SIG-M5 treated with dmso at 0.1 percent for 504 hours (cell line): ENCODE results near the gene KRAS.
"Not testable (repeated sequence)": the region's sequence is repeated elsewhere in the genome, so short reads cannot be mapped to it uniquely, and the experiment has no call there.

Source experiments
- DNase-seq: peaks from one replicate; lab custom pipeline; 2025; ENCODE audit not compliant: unreplicated experiment; lab: John Stamatoyannopoulos, UW

KRAS gene

DNA sequence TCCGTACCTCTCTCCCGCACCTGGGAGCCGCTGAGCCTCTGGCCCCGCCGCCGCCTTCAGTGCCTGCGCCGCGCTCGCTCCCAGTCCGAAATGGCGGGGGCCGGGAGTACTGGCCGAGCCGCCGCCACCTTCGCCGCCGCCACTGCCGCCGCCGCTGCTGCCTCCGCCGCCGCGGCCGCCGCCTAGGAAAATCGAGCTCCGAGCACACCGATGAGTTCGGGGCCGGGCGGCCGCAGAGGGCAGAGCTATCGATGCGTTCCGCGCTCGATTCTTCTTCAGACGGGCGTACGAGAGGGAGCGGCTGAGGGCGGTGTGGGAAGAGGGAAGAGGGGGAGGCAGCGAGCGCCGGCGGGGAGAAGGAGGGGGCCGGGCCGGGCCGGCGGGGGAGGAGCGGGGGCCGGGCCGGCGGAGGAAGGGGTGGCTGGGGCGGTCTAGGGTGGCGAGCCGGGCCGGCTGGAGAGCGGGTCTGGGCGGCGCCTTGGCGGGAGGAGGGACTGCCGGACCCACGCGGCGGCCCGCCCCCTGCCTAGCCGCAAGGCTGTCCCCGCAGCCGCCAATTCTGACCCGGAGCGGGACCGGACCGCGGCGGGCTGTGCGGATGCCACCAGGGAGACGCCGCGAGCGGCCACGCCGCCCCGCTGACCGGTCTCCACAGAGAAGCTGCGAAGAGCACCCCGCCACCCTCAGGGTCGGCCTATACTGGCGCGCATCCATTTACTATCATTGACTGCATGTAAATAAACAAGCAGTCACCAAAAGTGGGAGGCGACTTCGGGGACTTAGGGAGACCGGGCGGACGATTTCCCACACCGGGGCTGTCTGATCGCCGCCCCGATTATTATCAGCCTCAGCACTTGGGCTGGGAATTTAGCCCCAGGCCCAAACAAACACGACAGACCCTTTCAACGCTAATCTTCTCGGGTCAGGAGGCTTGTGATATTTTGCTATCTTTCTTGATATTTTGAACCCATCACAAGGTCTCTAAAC lies at the start of gene KRAS:
Gene KRAS (minus strand): TSS at position 186 of the 987 bp plus-strand sequence.
- DNase-seq: peak; percentile 95

DNA sequence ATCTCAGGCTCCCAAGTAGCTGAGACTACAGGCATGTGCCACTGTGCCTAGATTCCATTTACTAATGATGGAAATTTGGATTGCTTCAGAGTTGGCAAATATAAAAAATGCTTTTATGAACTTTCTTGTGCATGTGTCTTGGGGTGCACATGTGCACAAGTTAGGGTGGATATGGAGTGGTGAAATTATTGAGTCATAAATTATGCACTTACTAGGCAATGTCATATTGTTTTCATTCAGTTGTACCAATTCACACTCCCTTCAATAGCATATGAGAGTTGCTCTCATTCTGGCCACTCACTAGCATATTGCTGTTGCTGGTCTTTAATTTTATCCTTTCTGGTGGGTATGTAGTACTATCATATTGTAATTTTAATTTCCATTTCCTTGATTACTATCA lies 45.7 kb upstream of the KRAS start:
- DNase-seq: no peak

GRCh38 chr12:25295361-25295760 lies 44.6 kb upstream of the KRAS start:
- DNase-seq: no peak

GRCh38 chr12:25293653-25294052 lies 42.9 kb upstream of the KRAS start:
- DNase-seq: no peak

DNA sequence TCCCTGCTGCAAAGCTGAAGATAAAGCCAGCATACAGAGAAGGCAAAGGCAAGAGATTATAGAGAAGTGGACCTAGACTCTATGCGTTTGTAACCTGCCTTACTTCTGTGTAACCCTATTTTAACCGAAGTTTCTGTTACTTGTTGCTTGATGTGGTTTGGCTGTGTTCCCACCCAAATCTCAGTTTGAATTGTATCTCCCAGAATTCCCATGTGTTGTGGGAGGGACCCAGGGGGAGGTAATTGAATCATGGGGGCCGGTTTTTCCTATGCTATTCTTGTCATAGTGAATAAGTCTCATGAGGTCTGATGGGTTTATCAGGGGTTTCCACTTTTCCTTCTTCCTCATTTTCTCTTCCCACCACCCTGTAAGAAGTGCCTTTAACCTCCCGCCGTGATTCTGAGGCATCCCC lies 42.1 kb upstream of the KRAS start:
- DNase-seq: not testable (repeated sequence)

- no peak for DNase-seq
Observed at GRCh38 chr12:25287610-25288009, 36.9 kb upstream of the KRAS start.

DNA sequence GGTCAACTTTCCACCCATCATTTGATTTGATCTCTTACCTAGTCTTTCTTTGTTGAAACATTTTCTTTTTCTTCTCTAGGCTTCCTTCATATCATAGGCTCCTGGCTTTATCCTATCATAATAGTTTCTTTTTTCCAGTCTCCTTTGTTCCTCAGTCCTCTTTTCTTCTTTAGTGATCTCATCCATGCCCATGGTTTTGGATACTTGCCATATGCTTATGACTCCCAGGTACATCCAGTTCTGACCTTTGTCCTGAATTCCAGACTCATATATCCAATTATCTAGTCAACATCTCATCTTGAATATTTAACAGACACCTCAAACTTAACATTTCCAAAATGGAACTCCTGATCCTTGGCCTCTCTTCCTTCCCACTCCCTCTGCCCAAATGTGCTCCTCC lies 36.1 kb upstream of the KRAS start:
- DNase-seq: no peak

DNA sequence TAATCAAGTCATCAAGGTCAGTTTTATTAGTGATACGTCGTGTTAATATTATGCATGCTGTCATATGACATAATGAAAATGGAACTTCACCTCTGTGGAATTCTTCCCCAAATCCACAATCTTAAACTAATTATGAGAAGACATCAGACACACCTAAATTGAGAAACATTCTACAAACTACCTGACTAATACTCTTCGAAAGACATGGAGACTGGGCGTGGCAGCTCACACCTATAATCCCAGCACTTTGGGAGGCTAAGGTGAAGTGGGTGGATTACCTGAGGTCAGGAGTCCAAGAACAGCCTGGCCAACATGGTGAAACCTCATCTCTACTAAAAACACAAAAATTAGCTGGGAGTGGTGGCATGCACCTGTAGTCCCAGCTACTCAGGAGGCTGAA lies 33.3 kb upstream of the KRAS start:
- no peak for DNase-seq

DNA sequence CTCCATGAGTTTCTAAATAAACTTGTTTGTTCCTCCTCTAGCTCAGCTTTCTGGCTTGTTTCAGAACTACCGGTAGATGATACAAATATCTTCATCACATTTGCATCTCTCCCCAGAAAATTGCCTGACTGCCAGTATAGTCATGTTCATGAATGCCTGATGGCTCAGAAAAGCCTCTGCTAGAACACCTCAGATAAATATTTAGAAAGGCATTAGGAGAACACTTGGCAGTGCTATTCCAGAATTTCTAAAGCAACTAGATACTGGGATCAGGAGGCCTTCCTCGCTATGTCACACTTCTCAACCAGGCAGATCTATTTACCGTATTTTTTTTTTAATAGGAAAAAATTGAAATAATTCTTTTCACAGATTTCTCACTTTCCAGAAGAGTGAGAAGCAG lies 32.3 kb upstream of the KRAS start:
- no peak for DNase-seq

GRCh38 chr12:25280082-25280481 lies 29.4 kb upstream of the KRAS start:
- no peak for DNase-seq

GRCh38 chr12:25278269-25278668 lies 27.5 kb upstream of the KRAS start:
- no peak for DNase-seq

DNA sequence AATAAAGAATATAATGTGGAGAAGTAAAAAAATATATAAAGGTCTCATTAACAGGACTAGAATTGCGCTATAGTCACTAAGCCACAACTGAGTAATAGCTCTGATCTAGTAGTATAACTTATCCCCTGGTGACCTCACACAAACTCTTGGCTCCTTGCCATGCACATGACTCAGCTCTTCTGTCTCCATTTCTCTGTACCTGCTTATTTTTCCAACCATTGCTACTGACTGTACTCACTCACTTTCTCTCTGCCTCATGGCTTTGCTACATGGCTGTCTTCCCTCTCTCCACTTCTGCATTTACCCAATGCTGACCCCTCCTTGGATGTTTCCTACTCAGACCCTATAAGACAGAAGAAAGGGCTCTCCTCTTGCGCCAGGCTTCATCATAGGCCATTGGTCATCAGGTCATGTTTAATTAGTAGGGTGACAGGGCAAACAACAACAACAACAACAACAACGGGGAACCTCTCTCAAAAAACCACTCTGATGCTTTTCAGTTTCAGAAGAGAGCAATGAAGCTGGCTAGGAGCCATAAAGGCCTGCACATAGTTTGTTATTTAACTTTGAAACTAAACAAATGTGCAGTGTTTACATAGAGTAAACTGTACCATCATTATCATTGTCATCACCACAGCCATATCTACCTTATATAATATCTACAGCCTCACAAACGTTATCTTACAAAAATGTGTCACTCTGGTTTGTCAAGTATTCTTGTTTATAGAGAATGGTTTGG lies 25.6 kb upstream of the KRAS start:
- DNase-seq: peak; percentile 34

DNA sequence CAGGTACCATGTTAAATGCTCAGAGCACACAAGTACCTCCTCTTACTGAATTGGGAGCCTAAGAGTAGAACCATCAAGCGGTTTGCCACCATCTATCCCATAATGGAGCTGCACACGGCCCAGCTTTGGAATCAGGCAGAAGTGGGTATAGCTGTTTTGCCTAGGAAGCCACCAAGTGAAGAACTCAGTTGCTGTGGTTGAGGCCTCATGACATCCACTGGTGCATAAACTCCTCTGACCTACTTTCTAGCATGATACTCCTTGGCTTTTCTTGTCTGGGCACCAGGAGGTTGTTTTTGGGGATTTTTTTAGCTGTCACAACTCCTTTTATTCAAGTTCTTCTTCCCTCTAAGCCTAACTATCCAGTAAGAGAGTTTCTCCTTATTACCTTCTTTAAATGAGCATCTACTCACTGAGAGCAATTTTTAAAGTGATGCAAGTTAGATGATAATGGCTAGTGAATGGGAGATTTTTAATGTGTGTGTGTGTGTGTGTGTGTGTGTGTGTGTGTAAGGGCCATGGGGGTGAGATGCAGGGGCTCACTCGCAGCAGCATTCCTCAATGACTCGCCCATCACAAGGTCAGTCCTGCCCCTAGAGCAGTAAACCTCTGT lies 20.9 kb upstream of the KRAS start:
- no peak for DNase-seq

DNA sequence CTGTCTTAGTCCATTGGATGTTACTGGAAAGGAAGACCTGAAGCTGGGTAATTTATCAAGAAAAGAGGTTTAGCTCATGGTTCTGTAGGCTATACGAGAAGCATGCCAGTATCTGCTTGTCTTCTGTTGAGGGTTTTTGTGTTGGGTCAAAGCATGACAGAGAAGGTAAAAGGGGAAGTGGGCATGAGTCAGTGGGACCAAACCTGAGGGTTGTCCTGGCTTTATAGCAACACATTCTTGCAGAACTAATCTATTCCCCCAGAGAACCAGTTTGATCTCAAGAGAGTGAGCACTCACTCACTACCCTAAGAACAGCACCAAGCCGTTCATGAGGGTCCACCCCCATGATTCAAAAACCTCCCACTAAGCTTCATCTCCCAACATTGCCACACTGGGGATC lies 19.0 kb upstream of the KRAS start:
- DNase-seq: peak; percentile 47

DNA sequence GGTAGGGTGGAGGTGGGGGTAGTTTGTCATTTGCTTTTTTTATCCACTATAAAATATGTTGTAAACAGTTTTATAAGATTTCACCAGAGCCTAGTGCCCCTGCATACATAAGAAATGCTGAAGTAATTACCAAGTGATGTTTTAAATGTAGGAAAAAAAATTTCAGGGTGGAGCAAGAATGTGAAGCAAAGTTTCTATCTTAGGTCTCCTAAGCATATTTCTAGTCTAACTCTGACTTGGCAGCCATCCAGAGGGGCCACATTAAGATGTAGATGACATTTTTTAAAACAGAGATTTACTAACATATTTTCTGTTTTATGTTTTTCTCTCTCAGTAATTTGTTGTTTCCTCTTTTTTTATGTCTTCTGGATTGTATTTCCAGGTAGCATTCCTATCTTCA lies 15.8 kb upstream of the KRAS start:
- no peak for DNase-seq

- no peak for DNase-seq
Observed at GRCh38 chr12:25264862-25265261, 14.1 kb upstream of the KRAS start.

GRCh38 chr12:25264114-25264513 lies 13.4 kb upstream of the KRAS start:
- no peak for DNase-seq

GRCh38 chr12:25263594-25263993 lies 12.9 kb upstream of the KRAS start:
- no peak for DNase-seq

- no peak for DNase-seq
Observed at GRCh38 chr12:25262389-25263074, 11.8 kb upstream of the KRAS start.

GRCh38 chr12:25257590-25258324 lies 7.0 kb upstream of the KRAS start:
- no peak for DNase-seq
